Posterior cingulate gyrus (tissue), 11 donors: ENCODE results near the gene MPG.
A peak's percentile ranks its signal among the peaks of the same experiment; 100 is the strongest.

Source experiments
- DNase-seq, 10 donors: peaks; one replicate each; pipeline versions ENCODE4 v3.0.0 to v3.0.0-alpha.2; 2020 to 2021; ENCODE audit warnings: mixed read lengths in 3 of 10
- intact Hi-C: fragments of 100-400 bp; cut with DNase I; formaldehyde crosslinking; loops from one replicate; pipeline ENCODE4 v1.15.1; 2023

The MPG gene

GRCh38 chr16:132120-132519 lies 54.1 kb downstream of the MPG start:
- DNase-seq, result peak in 2 of 10 donors; percentile 7 to 21

GRCh38 chr16:133716-134115 lies 55.7 kb downstream of the MPG start:
- intact Hi-C loops, result no loop called here
- DNase-seq, result no peak

More at GRCh38 chr16:132120-132519, 54.1 kb downstream of the MPG start:
- intact Hi-C loops, result no loop called here
